Measurements from ENCODE around the gene RFPL1.

RFPL1 gene

DNA sequence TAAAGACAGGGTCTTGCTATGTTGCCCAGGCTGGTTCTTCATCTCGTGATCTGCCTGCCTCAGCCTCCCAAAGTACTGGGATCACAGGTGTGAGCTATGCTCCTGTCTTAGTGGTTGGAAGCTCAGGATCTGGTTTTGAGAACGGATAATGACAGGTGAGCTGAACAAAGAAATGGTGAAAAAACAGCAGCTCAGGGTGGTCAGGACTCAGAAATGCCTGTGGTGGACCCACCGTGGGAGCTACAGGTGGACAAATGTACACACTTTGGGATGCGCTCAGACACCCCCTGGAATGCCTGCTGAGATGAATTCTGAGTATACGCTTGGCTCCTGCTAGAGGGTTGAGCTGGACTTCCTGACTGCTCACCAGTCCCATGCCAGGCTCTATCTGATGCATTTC lies 9.5 kb downstream of the RFPL1 start:
- Histone ChIP-seq H3K4me3 (ENCODE audit: low read length) (no peak overlapping the region), H3K27ac (ENCODE audit: low read depth, low read length) (no peak overlapping the region), H3K9me3 (ENCODE audit: control insufficient read depth, insufficient read depth, low read length) (no peaks in the 10 kb centered on the region), H3K27me3 (ENCODE audit: control insufficient read depth, low read length) (peaks cover 10% of the 10 kb centered on the region), H3K9me2 (replicated peaks; ENCODE audit: control insufficient read depth, low read length) (no peaks in the 10 kb centered on the region), H4K20me1 (ENCODE audit: control insufficient read depth, insufficient read depth, low read depth, low read length) (no peaks in the 10 kb centered on the region), H3F3A (ENCODE audit: control insufficient read depth, insufficient read depth) (no peaks in the 10 kb centered on the region), H3K79me2 (ENCODE audit: control insufficient read depth, low read length) (no peaks in the 10 kb centered on the region), H3K4me2 (ENCODE audit: low read length) (no peak overlapping the region), H3K36me3 (ENCODE audit: control insufficient read depth, low read length) (no peaks in the 10 kb centered on the region), H3K4me1 (ENCODE audit: control insufficient read depth, low read length) (no peaks in the 10 kb centered on the region)
- TF ChIP-seq, protein P1, sequence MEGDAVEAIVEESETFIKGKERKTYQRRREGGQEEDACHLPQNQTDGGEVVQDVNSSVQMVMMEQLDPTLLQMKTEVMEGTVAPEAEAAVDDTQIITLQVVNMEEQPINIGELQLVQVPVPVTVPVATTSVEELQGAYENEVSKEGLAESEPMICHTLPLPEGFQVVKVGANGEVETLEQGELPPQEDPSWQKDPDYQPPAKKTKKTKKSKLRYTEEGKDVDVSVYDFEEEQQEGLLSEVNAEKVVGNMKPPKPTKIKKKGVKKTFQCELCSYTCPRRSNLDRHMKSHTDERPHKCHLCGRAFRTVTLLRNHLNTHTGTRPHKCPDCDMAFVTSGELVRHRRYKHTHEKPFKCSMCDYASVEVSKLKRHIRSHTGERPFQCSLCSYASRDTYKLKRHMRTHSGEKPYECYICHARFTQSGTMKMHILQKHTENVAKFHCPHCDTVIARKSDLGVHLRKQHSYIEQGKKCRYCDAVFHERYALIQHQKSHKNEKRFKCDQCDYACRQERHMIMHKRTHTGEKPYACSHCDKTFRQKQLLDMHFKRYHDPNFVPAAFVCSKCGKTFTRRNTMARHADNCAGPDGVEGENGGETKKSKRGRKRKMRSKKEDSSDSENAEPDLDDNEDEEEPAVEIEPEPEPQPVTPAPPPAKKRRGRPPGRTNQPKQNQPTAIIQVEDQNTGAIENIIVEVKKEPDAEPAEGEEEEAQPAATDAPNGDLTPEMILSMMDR (IDR thresholded peaks at IDR 0.05; ENCODE audit: low read depth, low read length, poor library complexity, severe bottlenecking): no peak
- no peak for TF ChIP-seq EZH2phosphoT487 (IDR thresholded peaks at IDR 0.05; ENCODE audit: borderline replicate concordance, low read length)

DNA sequence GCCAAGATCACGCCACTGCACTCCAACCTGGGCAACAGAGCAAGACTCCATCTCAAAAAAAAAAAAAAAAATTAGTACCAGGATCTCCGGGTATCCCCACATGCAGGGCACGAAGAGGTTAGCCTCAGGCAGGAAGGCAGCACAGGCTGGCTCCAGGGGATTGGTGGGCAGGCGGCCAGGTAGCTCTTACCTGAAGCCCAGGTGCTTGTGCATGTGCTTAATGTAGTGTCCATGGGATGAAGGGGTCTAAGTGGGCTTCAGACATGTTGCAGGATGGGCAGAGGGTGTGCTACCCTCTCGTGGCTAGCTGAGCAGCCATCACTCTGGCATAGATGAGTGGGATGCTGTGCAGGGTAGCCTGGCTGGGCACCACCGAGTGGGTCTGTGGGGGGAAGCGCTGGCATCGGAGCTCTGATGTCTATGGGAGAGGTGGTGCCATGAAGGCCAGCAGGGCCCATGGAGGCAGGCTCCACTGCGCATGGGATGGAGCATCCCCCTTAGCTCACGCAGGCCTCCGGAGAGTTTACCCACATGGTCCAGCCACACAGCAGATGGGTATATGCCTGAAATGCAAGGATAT lies 11.0 kb downstream of the RFPL1 start:
- no peaks in the 10 kb centered on the region for H3K9me3 ChIP-seq (ENCODE audit: control insufficient read depth, insufficient read depth, low read length)
- H3K79me2 ChIP-seq (ENCODE audit: control insufficient read depth, low read length): no peaks in the 10 kb centered on the region
- H3K27ac ChIP-seq (ENCODE audit: low read depth, low read length): no peak overlapping the region
- H3K27me3 ChIP-seq (ENCODE audit: control insufficient read depth, low read length): peaks cover 4% of the 10 kb centered on the region; the same call in 1 of the 2 replicates
- no peaks in the 10 kb centered on the region for H3K9me2 ChIP-seq (replicated peaks; ENCODE audit: control insufficient read depth, low read length)
- H3K4me2 ChIP-seq (ENCODE audit: low read length): no peak overlapping the region
- H4K20me1 ChIP-seq (ENCODE audit: control insufficient read depth, insufficient read depth, low read depth, low read length): no peaks in the 10 kb centered on the region
- H3K4me3 ChIP-seq (ENCODE audit: low read length): no peak overlapping the region
- TF ChIP-seq, protein P1 (IDR thresholded peaks at IDR 0.05; ENCODE audit: low read depth, low read length, poor library complexity, severe bottlenecking): no peak
- TF ChIP-seq EZH2phosphoT487 (IDR thresholded peaks at IDR 0.05; ENCODE audit: borderline replicate concordance, low read length): no peak
- no peaks in the 10 kb centered on the region for H3F3A ChIP-seq (ENCODE audit: control insufficient read depth, insufficient read depth)
- no peaks in the 10 kb centered on the region for H3K4me1 ChIP-seq (ENCODE audit: control insufficient read depth, low read length)
- no peaks in the 10 kb centered on the region for H3K36me3 ChIP-seq (ENCODE audit: control insufficient read depth, low read length)

DNA sequence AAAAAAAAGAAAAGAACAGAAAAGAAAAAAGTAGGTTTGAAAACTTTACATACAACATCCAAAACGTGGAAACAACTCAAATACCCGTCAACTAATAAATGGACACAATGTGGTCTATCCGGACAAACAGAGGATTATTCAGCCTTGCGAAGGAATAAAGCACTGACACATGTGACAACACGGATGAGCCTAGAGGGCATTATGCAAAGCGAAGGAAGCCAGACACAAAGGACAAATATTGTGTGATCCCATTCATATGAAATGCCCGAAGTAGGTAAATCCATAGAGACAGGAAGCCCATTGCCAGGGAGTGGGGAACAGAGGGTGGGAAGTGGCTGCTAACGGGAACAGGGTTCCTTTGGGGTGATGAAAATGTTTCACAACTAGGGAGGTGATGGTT lies 11.8 kb downstream of the RFPL1 start:
- Histone ChIP-seq H3K4me1 (ENCODE audit: control insufficient read depth, low read length) (no peaks in the 10 kb centered on the region), H3K27ac (ENCODE audit: low read depth, low read length) (no peak overlapping the region), H3K27me3 (ENCODE audit: control insufficient read depth, low read length) (no peaks in the 10 kb centered on the region; the same call in 1 of the 2 replicates), H3K79me2 (ENCODE audit: control insufficient read depth, low read length) (no peaks in the 10 kb centered on the region), H3K36me3 (ENCODE audit: control insufficient read depth, low read length) (no peaks in the 10 kb centered on the region), H3F3A (ENCODE audit: control insufficient read depth, insufficient read depth) (no peaks in the 10 kb centered on the region), H3K4me3 (ENCODE audit: low read length) (no peak overlapping the region), H3K9me2 (replicated peaks; ENCODE audit: control insufficient read depth, low read length) (no peaks in the 10 kb centered on the region), H3K9me3 (ENCODE audit: control insufficient read depth, insufficient read depth, low read length) (no peaks in the 10 kb centered on the region), H4K20me1 (ENCODE audit: control insufficient read depth, insufficient read depth, low read depth, low read length) (no peaks in the 10 kb centered on the region), H3K4me2 (ENCODE audit: low read length) (no peak overlapping the region)
- TF ChIP-seq EZH2phosphoT487 (IDR thresholded peaks at IDR 0.05; ENCODE audit: borderline replicate concordance, low read length): no peak
- TF ChIP-seq, protein P1 (IDR thresholded peaks at IDR 0.05; ENCODE audit: low read depth, low read length, poor library complexity, severe bottlenecking): no peak
